Upper lobe of left lung (tissue), 4 donors: ENCODE data around the gene MAP2.

Source experiments
- EP300 ChIP-seq, 4 donors: sonication (generic); formaldehyde crosslinking; IDR thresholded peaks; one replicate each; pipeline ENCODE4 v1.5.1; 2017; ENCODE audit warnings: antibody characterized with exemption in 4 of 4, control low read depth in 2 of 4
- POLR2A ChIP-seq, 4 donors: fragments of 450-650 bp; IDR thresholded peaks; one replicate each; pipeline ENCODE4 v1.5.1; 2016 to 2017; ENCODE audit warnings: antibody characterized with exemption in 4 of 4, mild to moderate bottlenecking in 2 of 4
- POLR2AphosphoS5 ChIP-seq, 2 donors: sonication (generic); formaldehyde crosslinking; IDR thresholded peaks; one replicate each; pipeline ENCODE4 v1.5.1; 2017; ENCODE audit warnings: antibody characterized with exemption in 2 of 2
- TF ChIP-seq, protein P1 (sequence below), 6 experiments: fragments of 450-650 bp in 4 of 6; fragments of 200-600 bp in 2 of 6; sonication (generic) in 2 of 6; IDR thresholded peaks; one replicate each; pipeline ENCODE4 v1.5.1; 2016 to 2019; ENCODE audit warnings: antibody characterized with exemption in 6 of 6

DNA sequence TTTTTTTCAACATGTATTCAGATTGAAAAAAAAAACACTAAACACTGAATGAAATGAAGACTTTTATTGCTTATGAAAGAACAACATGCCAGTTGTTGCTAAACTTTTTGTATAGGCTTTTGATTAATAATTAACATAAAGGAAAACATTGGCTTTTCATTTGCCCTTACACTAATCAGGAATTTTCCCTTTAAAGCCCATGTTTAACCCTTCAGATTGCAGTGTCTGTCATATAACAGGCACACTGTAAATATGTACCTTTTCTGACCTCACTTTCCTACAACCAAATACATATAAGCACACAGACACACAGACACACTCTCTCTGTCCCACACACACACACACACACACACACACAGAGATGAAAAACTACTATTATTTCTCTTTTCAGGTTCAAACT is 84.4 kb downstream of the MAP2 start:
- no peak for TF ChIP-seq POLR2A (IDR thresholded peaks at IDR 0.05)
- TF ChIP-seq, protein P1, sequence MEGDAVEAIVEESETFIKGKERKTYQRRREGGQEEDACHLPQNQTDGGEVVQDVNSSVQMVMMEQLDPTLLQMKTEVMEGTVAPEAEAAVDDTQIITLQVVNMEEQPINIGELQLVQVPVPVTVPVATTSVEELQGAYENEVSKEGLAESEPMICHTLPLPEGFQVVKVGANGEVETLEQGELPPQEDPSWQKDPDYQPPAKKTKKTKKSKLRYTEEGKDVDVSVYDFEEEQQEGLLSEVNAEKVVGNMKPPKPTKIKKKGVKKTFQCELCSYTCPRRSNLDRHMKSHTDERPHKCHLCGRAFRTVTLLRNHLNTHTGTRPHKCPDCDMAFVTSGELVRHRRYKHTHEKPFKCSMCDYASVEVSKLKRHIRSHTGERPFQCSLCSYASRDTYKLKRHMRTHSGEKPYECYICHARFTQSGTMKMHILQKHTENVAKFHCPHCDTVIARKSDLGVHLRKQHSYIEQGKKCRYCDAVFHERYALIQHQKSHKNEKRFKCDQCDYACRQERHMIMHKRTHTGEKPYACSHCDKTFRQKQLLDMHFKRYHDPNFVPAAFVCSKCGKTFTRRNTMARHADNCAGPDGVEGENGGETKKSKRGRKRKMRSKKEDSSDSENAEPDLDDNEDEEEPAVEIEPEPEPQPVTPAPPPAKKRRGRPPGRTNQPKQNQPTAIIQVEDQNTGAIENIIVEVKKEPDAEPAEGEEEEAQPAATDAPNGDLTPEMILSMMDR (IDR thresholded peaks at IDR 0.05), result no peak
- no peak for TF ChIP-seq POLR2AphosphoS5 (IDR thresholded peaks at IDR 0.05)
- no peak for TF ChIP-seq EP300 (IDR thresholded peaks at IDR 0.05)
